Gastroesophageal sphincter (tissue), 4 donors: ENCODE results near the gene FBXO45. TPM values are rescaled to one million over a fixed set of nuclear protein-coding genes. Genes with fewer than 3 reads are reported as not detected.
A peak's percentile ranks its signal among the peaks of the same experiment; 100 is the strongest.
"Not testable (repeated sequence)": the region's sequence is repeated elsewhere in the genome, so short reads cannot be mapped to it uniquely, and the experiment has no call there.

Experiments
- ATAC-seq: fragments of 150-250 bp; one replicate; pipeline ENCODE4 v1.9.1; 2016; ENCODE audit warnings: mild to moderate bottlenecking, moderate library complexity
- H3K27ac ChIP-seq, 4 donors: fragments of 200-600 bp; sonication (generic) in 3 of 4; 1 replicate in 3 of 4; 2 replicates in 1 of 4; pipeline ENCODE4 v1.5.1; 2016 to 2019
- H3K27me3 ChIP-seq: fragments of 200-600 bp; sonication (generic); one replicate; pipeline ENCODE4 v1.5.1; 2019
- H3K36me3 ChIP-seq, 2 donors: fragments of 200-600 bp; sonication (generic); one replicate each; pipeline ENCODE4 v1.5.1; 2019; ENCODE audit warnings: control low read depth in 1 of 2
- H3K4me1 ChIP-seq, 3 donors: fragments of 200-600 bp; sonication (generic); 1 replicate in 2 of 3; 2 replicates in 1 of 3; pipeline ENCODE4 v1.5.1; 2016 to 2019; ENCODE audit warnings: control low read depth in 2 of 3
- H3K4me3 ChIP-seq, 2 donors: fragments of 200-600 bp; sonication (generic); one replicate each; pipeline ENCODE4 v1.5.1; 2019; ENCODE audit warnings: mild to moderate bottlenecking in 1 of 2, moderate library complexity in 1 of 2
- H3K9me3 ChIP-seq, 3 donors: fragments of 200-600 bp; sonication (generic); one replicate each; pipeline ENCODE4 v1.5.1; 2017 to 2019; ENCODE audit warnings: control low read depth in 2 of 3
- EP300 ChIP-seq: sonication (generic); formaldehyde crosslinking; IDR thresholded peaks from one replicate; pipeline ENCODE4 v1.6.1; 2017; ENCODE audit warnings: antibody characterized with exemption, mild to moderate bottlenecking
- POLR2A ChIP-seq, 2 donors: fragments of 450-650 bp; IDR thresholded peaks; one replicate each; pipeline ENCODE4 v1.6.1; 2017; ENCODE audit warnings: antibody characterized with exemption in 2 of 2, mild to moderate bottlenecking in 2 of 2, moderate library complexity in 1 of 2
- POLR2AphosphoS5 ChIP-seq: sonication (generic); formaldehyde crosslinking; IDR thresholded peaks from one replicate; pipeline ENCODE4 v1.6.1; 2017; ENCODE audit warnings: antibody characterized with exemption
- WGBS, 2 donors: methylation state at CpG; one replicate each; pipeline ENCODE4 v1.1.5; 2018; ENCODE audit warnings: low coverage in 1 of 2; 5-methylcytosine and 5-hydroxymethylcytosine counted together
- total RNA-seq, 4 donors: library from RNA; depleted of rRNA; stranded (reverse); fragments of >200 nt; gene quantifications; one replicate each; pipeline ENCODE4 v1.1.0, GENCODE V29; 2016
- TF ChIP-seq, protein P1 (sequence below), 4 experiments: fragments of 200-600 bp in 2 of 4; fragments of 450-650 bp in 2 of 4; sonication (generic) in 1 of 4; IDR thresholded peaks; one replicate each; pipeline ENCODE4 v1.5.1; 2017 to 2019; ENCODE audit warnings: antibody characterized with exemption in 4 of 4, mild to moderate bottlenecking in 2 of 4, moderate library complexity in 2 of 4

Gene FBXO45
- total RNA-seq, 4 donors from 2014 or later = 9.8 to 16.6 (median 13.4) TPM

DNA sequence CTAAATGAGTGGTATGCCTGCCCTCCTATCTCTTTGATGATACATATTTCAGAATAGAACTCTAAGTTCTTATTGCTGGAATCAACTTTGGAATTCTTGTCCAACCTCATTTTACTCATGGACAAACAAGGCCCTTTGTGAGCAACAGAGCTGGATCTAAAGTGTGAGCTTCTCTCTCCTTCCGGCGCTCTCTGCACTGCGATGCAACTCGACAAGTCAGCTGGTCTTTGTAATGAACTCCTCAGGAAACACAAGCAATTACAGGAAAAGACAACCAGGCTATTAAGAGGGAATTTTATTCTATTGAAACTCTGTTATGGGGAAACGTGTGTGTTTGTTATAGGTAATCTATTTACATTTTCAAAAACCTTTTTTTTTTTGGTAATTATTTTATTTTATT is 50.8 kb downstream of the FBXO45 start:
- peaks cover 7 to 53% (median 19%) of the 10 kb centered on the region in 3 donors for H3K4me1 ChIP-seq
- no peaks in the 10 kb centered on the region for H3K27me3 ChIP-seq
- no peak overlapping the region for H3K4me3 ChIP-seq
- TF ChIP-seq EP300 (no peak), POLR2AphosphoS5 (peak; percentile 32)
- TF ChIP-seq, protein P1, sequence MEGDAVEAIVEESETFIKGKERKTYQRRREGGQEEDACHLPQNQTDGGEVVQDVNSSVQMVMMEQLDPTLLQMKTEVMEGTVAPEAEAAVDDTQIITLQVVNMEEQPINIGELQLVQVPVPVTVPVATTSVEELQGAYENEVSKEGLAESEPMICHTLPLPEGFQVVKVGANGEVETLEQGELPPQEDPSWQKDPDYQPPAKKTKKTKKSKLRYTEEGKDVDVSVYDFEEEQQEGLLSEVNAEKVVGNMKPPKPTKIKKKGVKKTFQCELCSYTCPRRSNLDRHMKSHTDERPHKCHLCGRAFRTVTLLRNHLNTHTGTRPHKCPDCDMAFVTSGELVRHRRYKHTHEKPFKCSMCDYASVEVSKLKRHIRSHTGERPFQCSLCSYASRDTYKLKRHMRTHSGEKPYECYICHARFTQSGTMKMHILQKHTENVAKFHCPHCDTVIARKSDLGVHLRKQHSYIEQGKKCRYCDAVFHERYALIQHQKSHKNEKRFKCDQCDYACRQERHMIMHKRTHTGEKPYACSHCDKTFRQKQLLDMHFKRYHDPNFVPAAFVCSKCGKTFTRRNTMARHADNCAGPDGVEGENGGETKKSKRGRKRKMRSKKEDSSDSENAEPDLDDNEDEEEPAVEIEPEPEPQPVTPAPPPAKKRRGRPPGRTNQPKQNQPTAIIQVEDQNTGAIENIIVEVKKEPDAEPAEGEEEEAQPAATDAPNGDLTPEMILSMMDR (IDR thresholded peaks at IDR 0.05) = no peak
- 8 to 11% methylated on average over 5 of the region's 5 CpGs for WGBS, 2 donors
- peak overlapping the region; percentile 73 to 88 (median 83) for H3K27ac ChIP-seq
- peak; percentile 43 for ATAC-seq
- no peaks in the 10 kb centered on the region for H3K36me3 ChIP-seq
- H3K9me3 ChIP-seq = no peaks in the 10 kb centered on the region

DNA sequence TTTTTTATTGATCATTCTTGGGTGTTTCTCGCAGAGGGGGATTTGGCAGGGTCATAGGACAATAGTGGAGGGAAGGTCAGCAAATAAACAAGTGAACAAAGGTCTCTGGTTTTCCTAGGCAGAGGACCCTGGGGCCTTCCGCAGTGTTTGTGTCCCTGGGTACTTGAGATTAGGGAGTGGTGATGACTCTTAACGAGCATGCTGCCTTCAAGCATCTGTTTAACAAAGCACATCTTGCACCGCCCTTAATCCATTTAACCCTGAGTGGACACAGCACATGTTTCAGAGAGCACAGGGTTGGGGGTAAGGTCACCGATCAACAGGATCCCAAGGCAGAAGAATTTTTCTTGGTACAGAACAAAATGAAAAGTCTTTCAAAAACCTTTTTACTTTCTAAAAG is 51.2 kb downstream of the FBXO45 start:
- Histone ChIP-seq H3K4me1 (peaks cover 7 to 57% (median 19%) of the 10 kb centered on the region in 3 donors), H3K27ac (peak overlapping the region; percentile 81 to 91 (median 89))
- not testable (repeated sequence) for H3K36me3 ChIP-seq, ATAC-seq, H3K27me3 ChIP-seq, H3K9me3 ChIP-seq, H3K4me3 ChIP-seq
- WGBS, 2 donors = no CpG with 5 or more reads among the region's 5 CpGs

DNA sequence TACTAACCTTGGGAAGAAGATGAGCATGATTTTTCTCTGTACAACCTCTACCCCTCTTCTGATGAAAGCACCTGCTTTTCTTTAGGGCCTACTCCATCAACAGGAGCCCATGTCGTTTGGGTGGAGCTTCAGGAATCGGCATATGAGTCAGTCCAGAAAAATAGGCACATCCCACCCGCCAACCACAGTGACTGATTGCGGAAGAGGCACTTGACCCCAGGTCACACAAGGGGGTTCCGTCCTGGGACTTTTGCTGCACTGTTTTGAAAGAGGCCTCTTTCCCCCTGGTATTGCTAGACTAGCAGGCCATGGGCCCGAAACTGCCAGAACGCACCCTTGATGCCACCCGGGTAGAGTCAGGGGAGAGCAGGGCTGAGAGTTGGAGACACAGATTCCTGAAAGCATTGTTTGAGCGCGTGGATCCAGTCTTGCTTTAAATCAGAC is 51.7 kb downstream of the FBXO45 start:
- WGBS, 2 donors = 9 to 45% methylated on average over 7 to 10 of the region's 10 CpGs
- Histone ChIP-seq H3K4me3 (no peak overlapping the region), H3K27me3 (no peaks in the 10 kb centered on the region), H3K27ac (peak overlapping the region; percentile 81 to 91 (median 89)), H3K36me3 (no peaks in the 10 kb centered on the region), H3K9me3 (no peaks in the 10 kb centered on the region), H3K4me1 (peaks cover 7 to 63% (median 19%) of the 10 kb centered on the region in 3 donors)
- TF ChIP-seq POLR2AphosphoS5 = no peak
- TF ChIP-seq, protein P1 (IDR thresholded peaks at IDR 0.05) = no peak
- peak; percentile 56 for ATAC-seq

DNA sequence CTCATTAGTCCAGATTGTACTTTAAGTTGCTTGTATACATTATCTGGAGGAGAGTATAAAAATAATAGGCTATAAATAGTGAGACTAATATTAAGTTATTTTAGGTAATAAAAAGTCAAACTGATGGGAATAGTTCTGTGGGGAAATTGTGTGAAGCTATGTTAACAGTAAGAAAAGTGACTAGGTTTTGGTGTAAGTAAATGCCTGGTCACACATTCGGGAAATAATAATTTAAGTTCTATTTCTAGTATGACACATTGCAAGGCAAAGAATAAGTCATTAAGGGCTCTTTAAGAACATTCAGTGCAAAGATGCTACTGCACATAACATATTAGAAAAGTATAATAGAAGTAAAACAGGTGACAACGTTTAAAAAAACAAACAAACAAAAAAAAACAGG is 52.2 kb downstream of the FBXO45 start:
- Histone ChIP-seq H3K27me3 (no peaks in the 10 kb centered on the region), H3K27ac (peak overlapping the region; percentile 81 to 91 (median 89)), H3K4me1 (peaks cover 7 to 68% (median 19%) of the 10 kb centered on the region in 3 donors), H3K36me3 (no peaks in the 10 kb centered on the region), H3K4me3 (no peak overlapping the region), H3K9me3 (no peaks in the 10 kb centered on the region)
- TF ChIP-seq, protein P1 (IDR thresholded peaks at IDR 0.05) = no peak
- no peak for TF ChIP-seq EP300
- no peak for TF ChIP-seq POLR2A (IDR thresholded peaks at IDR 0.05)
- peak; percentile 64 for TF ChIP-seq POLR2AphosphoS5
- ATAC-seq = no peak
- WGBS, 2 donors = 22 to 44% methylated on average over 1 to 2 of the region's 2 CpGs

DNA sequence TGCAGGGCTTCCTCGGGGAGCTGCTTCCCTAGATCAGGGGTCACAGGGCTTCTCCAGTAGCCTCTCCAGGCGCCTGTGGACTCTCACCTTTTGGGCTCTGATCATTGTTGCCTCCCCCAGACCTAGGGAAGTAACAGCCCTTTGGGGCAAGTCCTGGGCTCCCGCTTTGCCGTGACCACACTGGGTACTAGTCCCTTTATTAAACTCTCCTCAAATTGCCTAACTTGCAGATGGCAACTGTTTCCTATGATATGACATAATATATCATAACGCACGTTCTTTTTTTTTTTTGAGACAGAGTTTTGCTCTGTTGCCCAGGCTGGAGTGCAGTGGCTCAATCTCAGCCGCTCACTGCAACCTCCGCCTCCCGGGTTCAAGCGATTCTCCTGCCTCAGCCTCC is 53.2 kb downstream of the FBXO45 start:
- H3K27me3 ChIP-seq = no peaks in the 10 kb centered on the region
- H3K9me3 ChIP-seq = no peaks in the 10 kb centered on the region
- H3K36me3 ChIP-seq = no peaks in the 10 kb centered on the region
- peaks cover 7 to 71% (median 19%) of the 10 kb centered on the region in 3 donors for H3K4me1 ChIP-seq
- peak overlapping the region in 3 of 4 donors; percentile 81 to 90 (median 88) for H3K27ac ChIP-seq
- TF ChIP-seq POLR2AphosphoS5 = no peak
- TF ChIP-seq, protein P1 (IDR thresholded peaks at IDR 0.05) = no peak
- no peak for TF ChIP-seq POLR2A (IDR thresholded peaks at IDR 0.05)
- no peak for TF ChIP-seq EP300
- H3K4me3 ChIP-seq = no peak overlapping the region
- no peak for ATAC-seq
- WGBS, 2 donors = 84 to 93% methylated on average over 6 to 9 of the region's 10 CpGs
